ENCODE data around the gene IL1RAPL1.

Gene IL1RAPL1

DNA sequence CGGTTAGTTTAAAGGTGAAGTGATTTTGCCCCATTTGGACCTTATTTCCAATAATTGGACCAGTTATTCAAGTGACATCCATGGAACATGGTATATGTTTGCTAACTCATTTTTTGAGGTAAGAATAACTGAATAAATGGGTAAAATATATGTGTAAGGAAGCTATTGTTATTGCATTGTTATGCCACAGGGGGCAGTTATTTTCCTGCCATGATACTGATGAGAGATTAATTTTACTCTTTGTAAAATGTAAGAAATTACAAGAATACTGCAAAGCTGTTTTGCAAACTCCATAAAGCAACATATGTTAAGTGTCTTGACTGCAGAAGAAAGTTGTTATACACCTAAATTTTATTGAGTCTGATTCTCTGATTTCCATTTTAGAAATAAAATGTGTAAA lies 114.0 kb downstream of the IL1RAPL1 start:
- H3K27ac ChIP-seq, result no peak overlapping the region
- TF ChIP-seq, protein P1, sequence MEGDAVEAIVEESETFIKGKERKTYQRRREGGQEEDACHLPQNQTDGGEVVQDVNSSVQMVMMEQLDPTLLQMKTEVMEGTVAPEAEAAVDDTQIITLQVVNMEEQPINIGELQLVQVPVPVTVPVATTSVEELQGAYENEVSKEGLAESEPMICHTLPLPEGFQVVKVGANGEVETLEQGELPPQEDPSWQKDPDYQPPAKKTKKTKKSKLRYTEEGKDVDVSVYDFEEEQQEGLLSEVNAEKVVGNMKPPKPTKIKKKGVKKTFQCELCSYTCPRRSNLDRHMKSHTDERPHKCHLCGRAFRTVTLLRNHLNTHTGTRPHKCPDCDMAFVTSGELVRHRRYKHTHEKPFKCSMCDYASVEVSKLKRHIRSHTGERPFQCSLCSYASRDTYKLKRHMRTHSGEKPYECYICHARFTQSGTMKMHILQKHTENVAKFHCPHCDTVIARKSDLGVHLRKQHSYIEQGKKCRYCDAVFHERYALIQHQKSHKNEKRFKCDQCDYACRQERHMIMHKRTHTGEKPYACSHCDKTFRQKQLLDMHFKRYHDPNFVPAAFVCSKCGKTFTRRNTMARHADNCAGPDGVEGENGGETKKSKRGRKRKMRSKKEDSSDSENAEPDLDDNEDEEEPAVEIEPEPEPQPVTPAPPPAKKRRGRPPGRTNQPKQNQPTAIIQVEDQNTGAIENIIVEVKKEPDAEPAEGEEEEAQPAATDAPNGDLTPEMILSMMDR (IDR thresholded peaks at IDR 0.05), result peak; percentile 22
- TF ChIP-seq ZFX (IDR thresholded peaks at IDR 0.05; ENCODE audit: borderline replicate concordance), result no peak

DNA sequence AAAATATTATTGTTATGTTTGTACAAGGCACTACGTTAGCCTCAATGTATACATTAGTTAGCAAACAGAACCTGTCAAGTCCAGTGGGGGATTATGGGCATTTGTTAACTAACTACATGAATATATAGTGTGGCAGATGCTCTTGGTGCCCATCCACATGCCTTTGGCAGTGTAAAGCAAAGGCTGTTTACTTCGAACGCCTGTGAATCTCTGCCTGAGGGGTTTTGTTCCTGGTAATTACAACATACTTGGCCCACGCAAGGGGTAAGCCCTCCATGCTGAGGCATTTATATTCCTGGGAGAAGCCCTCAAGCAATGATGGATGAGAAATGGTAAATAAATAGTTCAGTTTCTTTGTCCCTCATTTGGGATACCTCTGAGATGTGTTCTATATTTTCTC lies 119.7 kb downstream of the IL1RAPL1 start:
- H3K27ac ChIP-seq, result no peak overlapping the region
- no peak for TF ChIP-seq ZFX (IDR thresholded peaks at IDR 0.05; ENCODE audit: borderline replicate concordance)
- TF ChIP-seq, protein P1 (IDR thresholded peaks at IDR 0.05), result no peak

DNA sequence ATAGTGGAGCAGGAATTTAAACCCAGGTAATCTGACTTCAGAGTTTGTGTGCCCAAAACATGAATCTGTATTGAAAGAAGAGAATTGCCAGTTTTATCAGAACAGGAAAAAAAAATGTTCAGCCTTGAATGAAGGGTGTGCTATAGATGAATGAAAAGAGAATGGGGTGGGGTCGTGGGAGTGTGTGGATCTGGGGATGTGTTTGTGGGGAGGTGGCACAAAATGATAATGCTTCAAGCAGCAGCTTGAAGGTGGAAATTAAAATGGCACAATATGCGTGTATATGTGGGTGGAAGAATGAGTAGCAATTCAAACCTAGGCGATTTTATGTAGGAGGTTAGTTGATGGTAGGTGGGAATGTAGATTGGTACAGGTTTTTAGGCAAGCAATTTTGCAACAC lies 122.2 kb downstream of the IL1RAPL1 start:
- no peak for TF ChIP-seq ZFX (IDR thresholded peaks at IDR 0.05; ENCODE audit: borderline replicate concordance)
- TF ChIP-seq, protein P1 (IDR thresholded peaks at IDR 0.05), result no peak
- no peak overlapping the region for H3K27ac ChIP-seq

DNA sequence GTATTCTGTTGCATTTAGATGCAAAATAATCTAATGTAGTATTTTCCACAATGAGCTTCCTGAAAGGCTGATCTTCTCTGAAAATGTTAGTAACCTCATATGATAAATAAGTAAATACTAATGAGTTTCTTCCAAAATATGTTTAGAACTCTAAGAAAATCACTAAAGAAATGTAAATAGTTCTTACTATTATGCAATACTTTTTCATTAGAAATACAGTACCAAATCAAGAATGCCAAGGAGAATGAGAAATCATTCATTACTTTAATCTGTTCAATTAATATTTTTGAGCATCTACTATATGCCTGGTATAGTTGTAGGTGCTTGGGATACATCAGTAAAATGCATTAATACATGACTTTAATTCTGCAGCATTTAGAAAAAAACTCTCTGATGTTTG lies 130.6 kb downstream of the IL1RAPL1 start:
- no peak for TF ChIP-seq ZFX (IDR thresholded peaks at IDR 0.05; ENCODE audit: borderline replicate concordance)
- TF ChIP-seq, protein P1 (IDR thresholded peaks at IDR 0.05), result no peak
- H3K27ac ChIP-seq, result no peak overlapping the region

DNA sequence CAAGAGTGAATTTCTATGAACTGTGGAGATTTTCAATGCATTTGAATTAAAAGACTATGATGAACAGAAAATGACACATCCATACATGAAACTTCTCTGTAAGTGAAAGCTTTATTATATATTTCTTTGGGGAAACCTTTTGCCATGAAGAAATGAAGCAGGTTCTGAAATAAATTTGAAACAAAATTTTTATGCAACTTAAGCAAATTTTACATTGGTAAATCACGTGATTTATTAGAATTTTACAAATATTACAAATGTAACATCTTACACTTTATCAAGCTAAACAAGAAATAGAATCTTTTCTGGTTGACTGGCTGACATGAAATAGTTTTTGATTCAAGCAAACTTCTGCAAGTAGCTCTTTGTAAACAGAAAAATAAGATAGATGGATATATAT lies 131.2 kb downstream of the IL1RAPL1 start:
- no peak overlapping the region for H3K27ac ChIP-seq
- TF ChIP-seq ZFX (IDR thresholded peaks at IDR 0.05; ENCODE audit: borderline replicate concordance), result no peak
- TF ChIP-seq, protein P1 (IDR thresholded peaks at IDR 0.05), result no peak

DNA sequence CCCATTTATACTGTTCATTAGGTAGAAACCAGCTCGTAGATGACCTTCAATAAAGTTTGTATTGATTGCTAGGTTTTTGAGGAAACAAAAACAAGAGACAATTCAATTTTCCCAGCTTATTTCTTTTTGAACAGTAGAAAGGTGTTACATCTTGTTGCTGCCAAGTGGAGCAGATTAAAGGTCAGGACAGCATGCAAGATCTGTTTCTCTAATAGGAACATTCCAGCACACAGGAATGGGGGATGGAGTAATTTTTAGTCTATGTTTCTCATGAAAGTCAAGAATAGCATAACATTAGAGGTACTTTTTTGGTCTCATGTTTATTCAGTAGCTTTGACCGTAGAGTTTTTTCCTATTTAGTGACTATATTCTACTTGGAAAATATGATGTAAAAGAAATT lies 132.4 kb downstream of the IL1RAPL1 start:
- TF ChIP-seq, protein P1 (IDR thresholded peaks at IDR 0.05), result no peak
- no peak for TF ChIP-seq ZFX (IDR thresholded peaks at IDR 0.05; ENCODE audit: borderline replicate concordance)
- H3K27ac ChIP-seq, result no peak overlapping the region

DNA sequence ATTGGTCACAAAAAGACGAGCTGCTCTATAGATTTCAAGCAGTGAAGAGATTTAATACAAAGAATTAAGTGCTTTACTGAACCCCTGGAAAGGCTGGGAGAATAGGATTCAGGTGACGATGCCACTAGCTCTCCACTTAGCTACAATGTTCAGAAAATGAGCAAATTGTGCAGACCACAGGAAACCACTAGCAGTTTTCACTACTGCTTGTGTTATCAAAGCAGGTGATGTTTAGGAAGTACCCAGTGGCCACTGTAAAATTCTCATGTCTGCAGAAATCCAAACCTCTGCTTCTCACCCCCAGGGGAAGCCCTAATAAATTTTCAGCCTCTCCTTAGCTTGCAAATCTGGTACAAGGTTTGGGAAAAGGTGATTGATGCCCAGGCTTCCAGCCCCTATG lies 165.1 kb downstream of the IL1RAPL1 start:
- TF ChIP-seq, protein P1 (IDR thresholded peaks at IDR 0.05), result no peak
- TF ChIP-seq ZFX (IDR thresholded peaks at IDR 0.05; ENCODE audit: borderline replicate concordance), result no peak
- H3K27ac ChIP-seq, result no peak overlapping the region
